B cell (primary cell): Measurements from ENCODE around the gene GNE.

Experiments used
- CTCF ChIP-seq: fragments of 200-600 bp; IDR thresholded peaks from one replicate; pipeline ENCODE4 v1.8.0; 2022; ENCODE audit warnings: antibody characterized with exemption, mild to moderate bottlenecking
- EZH2 ChIP-seq: IDR thresholded peaks from 2 replicates; pipeline ENCODE4 v1.6.1; 2012; ENCODE audit warnings: borderline replicate concordance, low read depth, mild to moderate bottlenecking, moderate library complexity, low read length; ENCODE audit not compliant: insufficient read depth, poor library complexity, severe bottlenecking

GRCh38 chr9:36213387-36213786 lies 44.9 kb downstream of the GNE start:
- no peak for TF ChIP-seq CTCF
- no peak for TF ChIP-seq EZH2
